Loucy (cell line): ENCODE data around the gene BTBD16.

Source experiments
- H2AFZ ChIP-seq: fragments of 200-600 bp; sonication (generic); 2 replicates; pipeline ENCODE4 v1.6.0; 2016; ENCODE audit warnings: antibody characterized with exemption, mild to moderate bottlenecking, low read length, moderate library complexity
- H3F3A ChIP-seq: fragments of 200-600 bp; 2 replicates; pipeline ENCODE4 v1.6.0; 2016; ENCODE audit warnings: antibody characterized with exemption, low read depth, mild to moderate bottlenecking
- H3K27me3 ChIP-seq: fragments of 200-600 bp; sonication (generic); 2 replicates; pipeline ENCODE4 v1.6.1; 2014; ENCODE audit warnings: low read length, mild to moderate bottlenecking; ENCODE audit not compliant: insufficient read depth, poor library complexity, severe bottlenecking
- H3K36me3 ChIP-seq: fragments of 200-600 bp; sonication (generic); 2 replicates; pipeline ENCODE4 v1.6.1; 2016; ENCODE audit warnings: low read length; ENCODE audit not compliant: insufficient read depth
- H3K4me1 ChIP-seq: fragments of 200-600 bp; sonication (generic); 2 replicates; pipeline ENCODE4 v1.5.1; 2014; ENCODE audit warnings: low read length, mild to moderate bottlenecking; ENCODE audit not compliant: insufficient read depth, poor library complexity, severe bottlenecking
- H3K4me2 ChIP-seq: fragments of 200-600 bp; sonication (generic); 2 replicates; pipeline ENCODE4 v1.6.0; 2014; ENCODE audit warnings: antibody characterized with exemption, low read length, low read depth, mild to moderate bottlenecking; ENCODE audit not compliant: poor library complexity, severe bottlenecking
- H3K4me3 ChIP-seq: fragments of 200-600 bp; sonication (generic); 2 replicates; pipeline ENCODE4 v1.5.1; 2014; ENCODE audit warnings: low read length, mild to moderate bottlenecking, mixed read lengths; ENCODE audit not compliant: poor library complexity, severe bottlenecking
- H3K79me2 ChIP-seq: fragments of 200-600 bp; sonication (generic); 2 replicates; pipeline ENCODE4 v1.6.1; 2014; ENCODE audit warnings: low read length; ENCODE audit not compliant: insufficient read depth
- H3K9ac ChIP-seq: fragments of 200-600 bp; sonication (generic); 2 replicates; pipeline ENCODE4 v1.6.0; 2014; ENCODE audit warnings: mild to moderate bottlenecking, low read depth, low read length, moderate library complexity; ENCODE audit not compliant: poor library complexity, severe bottlenecking
- H3K9me2 ChIP-seq: fragments of 200-600 bp; sonication (generic); replicated peaks from 2 replicates; pipeline ENCODE4 v1.6.1; 2016; ENCODE audit warnings: low read depth, low read length, mixed read lengths
- H3K9me3 ChIP-seq: fragments of 200-600 bp; sonication (generic); 2 replicates; pipeline ENCODE4 v1.6.1; 2014; ENCODE audit warnings: mild to moderate bottlenecking, antibody characterized with exemption, low read length, low read depth; ENCODE audit not compliant: insufficient read depth
- H4K20me1 ChIP-seq: fragments of 200-600 bp; sonication (generic); 2 replicates; pipeline ENCODE4 v1.6.0; 2014; ENCODE audit warnings: antibody characterized with exemption, low read length, mild to moderate bottlenecking; ENCODE audit not compliant: insufficient read depth, poor library complexity, severe bottlenecking
- EZH2phosphoT487 ChIP-seq: fragments of 200-600 bp; IDR thresholded peaks from 2 replicates; pipeline ENCODE4 v1.6.1; 2018; ENCODE audit warnings: antibody characterized with exemption, mild to moderate bottlenecking, moderate library complexity, borderline replicate concordance
- TF ChIP-seq, protein P1 (sequence below): fragments of 200-600 bp; sonication (generic); conservative IDR thresholded peaks from 2 replicates; pipeline ENCODE4 v1.5.1; 2014; ENCODE audit warnings: mild to moderate bottlenecking, antibody characterized with exemption, low read length

The BTBD16 gene

DNA sequence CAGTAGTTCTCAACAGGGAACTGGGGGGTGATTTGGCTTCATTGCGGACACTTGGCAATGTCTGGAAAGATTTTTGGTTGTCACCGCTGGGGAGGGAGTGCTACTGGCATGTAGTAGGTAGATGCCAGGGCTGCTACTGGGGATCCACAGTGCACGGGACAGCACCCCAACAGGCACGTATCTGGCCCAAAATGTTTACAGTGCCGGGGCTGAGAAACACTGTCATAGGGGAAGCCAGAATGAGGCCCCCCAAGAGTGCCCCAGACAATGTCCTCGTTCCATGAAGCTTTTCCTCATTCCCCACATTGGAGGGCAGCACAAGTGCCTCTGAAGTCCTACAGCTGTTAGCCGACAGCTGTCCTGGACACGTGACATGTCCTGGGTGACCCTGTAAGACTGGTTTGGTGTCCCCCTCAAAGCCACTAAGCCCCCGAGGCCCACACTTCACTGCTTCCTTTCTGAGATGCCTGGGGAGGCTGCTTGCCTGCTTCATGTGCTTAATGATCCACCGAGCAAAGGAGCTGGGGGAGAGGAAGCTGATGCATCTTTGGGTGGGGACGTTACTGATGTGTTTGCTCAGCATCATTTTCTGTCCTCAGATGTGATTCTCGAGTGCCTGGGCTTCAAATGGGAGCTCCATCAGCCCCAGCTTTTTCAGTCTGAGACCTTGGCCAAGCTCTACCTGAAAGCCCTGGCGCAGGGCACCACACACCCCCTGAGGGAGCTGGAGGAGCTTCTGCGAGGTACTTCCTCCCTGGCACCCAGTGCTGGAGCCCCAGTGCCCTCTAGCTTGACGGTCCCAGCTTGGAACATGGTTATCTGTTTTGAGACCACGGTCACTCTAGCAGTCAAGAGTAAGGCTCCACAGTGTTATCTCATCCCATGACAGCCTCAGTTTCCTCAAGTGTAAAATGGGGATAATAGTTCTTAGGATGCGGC lies 14.7 kb downstream of the BTBD16 start:
- Histone ChIP-seq H3K36me3 (no peaks in the 10 kb centered on the region), H4K20me1 (no peaks in the 10 kb centered on the region), H3K9me2 (no peaks in the 10 kb centered on the region), H3K4me2 (no peak overlapping the region), H3K27me3 (no peaks in the 10 kb centered on the region), H2AFZ (no peak overlapping the region), H3K9ac (no peak overlapping the region), H3K9me3 (no peaks in the 10 kb centered on the region), H3K4me1 (no peaks in the 10 kb centered on the region), H3K4me3 (no peak overlapping the region), H3K79me2 (no peaks in the 10 kb centered on the region), H3F3A (no peaks in the 10 kb centered on the region)
- TF ChIP-seq EZH2phosphoT487: no peak
- TF ChIP-seq, protein P1, sequence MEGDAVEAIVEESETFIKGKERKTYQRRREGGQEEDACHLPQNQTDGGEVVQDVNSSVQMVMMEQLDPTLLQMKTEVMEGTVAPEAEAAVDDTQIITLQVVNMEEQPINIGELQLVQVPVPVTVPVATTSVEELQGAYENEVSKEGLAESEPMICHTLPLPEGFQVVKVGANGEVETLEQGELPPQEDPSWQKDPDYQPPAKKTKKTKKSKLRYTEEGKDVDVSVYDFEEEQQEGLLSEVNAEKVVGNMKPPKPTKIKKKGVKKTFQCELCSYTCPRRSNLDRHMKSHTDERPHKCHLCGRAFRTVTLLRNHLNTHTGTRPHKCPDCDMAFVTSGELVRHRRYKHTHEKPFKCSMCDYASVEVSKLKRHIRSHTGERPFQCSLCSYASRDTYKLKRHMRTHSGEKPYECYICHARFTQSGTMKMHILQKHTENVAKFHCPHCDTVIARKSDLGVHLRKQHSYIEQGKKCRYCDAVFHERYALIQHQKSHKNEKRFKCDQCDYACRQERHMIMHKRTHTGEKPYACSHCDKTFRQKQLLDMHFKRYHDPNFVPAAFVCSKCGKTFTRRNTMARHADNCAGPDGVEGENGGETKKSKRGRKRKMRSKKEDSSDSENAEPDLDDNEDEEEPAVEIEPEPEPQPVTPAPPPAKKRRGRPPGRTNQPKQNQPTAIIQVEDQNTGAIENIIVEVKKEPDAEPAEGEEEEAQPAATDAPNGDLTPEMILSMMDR: no peak

GRCh38 chr10:122286867-122287266 lies 15.8 kb downstream of the BTBD16 start:
- no peaks in the 10 kb centered on the region for H3K27me3 ChIP-seq
- no peak overlapping the region for H3K9ac ChIP-seq

DNA sequence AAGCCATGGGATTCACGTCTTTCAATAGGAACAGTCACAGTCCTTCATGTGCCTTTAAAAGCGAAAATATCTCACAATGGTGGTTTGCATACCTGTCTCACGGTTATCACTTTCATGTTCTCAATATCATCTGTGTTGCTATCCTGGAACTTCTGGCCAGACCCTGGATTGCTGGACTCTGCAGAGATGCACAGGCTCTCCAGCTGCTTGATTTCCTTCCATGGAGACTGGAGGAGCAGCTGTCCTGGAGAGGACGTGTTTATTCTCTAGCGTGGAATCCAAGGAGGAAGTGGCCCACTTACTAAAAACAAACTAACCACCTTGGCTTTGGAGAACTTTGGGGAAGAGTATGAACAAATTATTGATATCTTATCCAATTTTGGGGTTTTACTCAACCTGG lies 16.5 kb downstream of the BTBD16 start:
- no peaks in the 10 kb centered on the region for H3K9me2 ChIP-seq
- H3K4me2 ChIP-seq: no peak overlapping the region
- H3K79me2 ChIP-seq: no peaks in the 10 kb centered on the region
- no peaks in the 10 kb centered on the region for H3K36me3 ChIP-seq
- H3K9me3 ChIP-seq: no peaks in the 10 kb centered on the region
- no peaks in the 10 kb centered on the region for H3K27me3 ChIP-seq
- no peaks in the 10 kb centered on the region for H3K4me1 ChIP-seq
- TF ChIP-seq, protein P1: no peak
- no peak for TF ChIP-seq EZH2phosphoT487
- no peak overlapping the region for H3K4me3 ChIP-seq
- no peak overlapping the region for H2AFZ ChIP-seq
- no peak overlapping the region for H3K9ac ChIP-seq
- H4K20me1 ChIP-seq: no peaks in the 10 kb centered on the region
- H3F3A ChIP-seq: no peaks in the 10 kb centered on the region

More at GRCh38 chr10:122286867-122287266, 15.8 kb downstream of the BTBD16 start:
- H3K79me2 ChIP-seq: no peaks in the 10 kb centered on the region
- H3K9me3 ChIP-seq: no peaks in the 10 kb centered on the region
- no peaks in the 10 kb centered on the region for H3F3A ChIP-seq
- no peak overlapping the region for H2AFZ ChIP-seq
- no peak overlapping the region for H3K4me2 ChIP-seq
- no peaks in the 10 kb centered on the region for H3K9me2 ChIP-seq
- no peaks in the 10 kb centered on the region for H4K20me1 ChIP-seq
- H3K36me3 ChIP-seq: no peaks in the 10 kb centered on the region
- no peak overlapping the region for H3K4me3 ChIP-seq
- no peaks in the 10 kb centered on the region for H3K4me1 ChIP-seq
- no peak for TF ChIP-seq EZH2phosphoT487
- TF ChIP-seq, protein P1: no peak
